ENCODE measurements around the gene QSOX1.

The QSOX1 gene

DNA sequence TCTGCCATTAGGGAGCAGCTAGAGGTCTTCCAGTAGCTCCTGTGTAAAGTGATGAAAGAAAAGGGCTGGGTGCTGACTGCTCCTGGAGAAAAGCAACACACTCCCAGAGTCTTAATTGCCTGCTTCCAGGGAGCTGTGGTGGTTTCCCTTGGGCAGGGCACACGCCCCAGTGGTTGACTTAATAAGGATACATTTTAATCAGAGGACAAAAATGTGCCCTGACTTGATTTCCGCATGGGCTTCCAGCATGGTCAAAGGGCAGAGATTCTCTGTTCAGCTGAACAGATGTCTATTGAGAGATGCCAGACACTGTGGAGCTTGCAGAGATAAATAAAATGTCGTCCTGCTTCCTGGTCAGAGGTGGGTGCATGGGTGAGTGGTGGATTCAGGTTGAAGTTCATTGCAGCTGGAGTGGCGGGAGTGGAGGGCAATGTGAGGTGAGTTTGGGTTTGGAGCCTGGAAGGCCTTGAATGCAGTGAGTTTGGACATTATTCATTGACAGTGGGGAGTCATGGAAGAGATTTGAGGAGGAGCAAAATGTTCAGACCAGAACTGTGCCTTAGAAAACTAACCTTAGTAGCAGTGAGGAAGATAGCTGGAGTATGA lies 16.0 kb downstream of the QSOX1 start:
- no peak for DNase-seq

DNA sequence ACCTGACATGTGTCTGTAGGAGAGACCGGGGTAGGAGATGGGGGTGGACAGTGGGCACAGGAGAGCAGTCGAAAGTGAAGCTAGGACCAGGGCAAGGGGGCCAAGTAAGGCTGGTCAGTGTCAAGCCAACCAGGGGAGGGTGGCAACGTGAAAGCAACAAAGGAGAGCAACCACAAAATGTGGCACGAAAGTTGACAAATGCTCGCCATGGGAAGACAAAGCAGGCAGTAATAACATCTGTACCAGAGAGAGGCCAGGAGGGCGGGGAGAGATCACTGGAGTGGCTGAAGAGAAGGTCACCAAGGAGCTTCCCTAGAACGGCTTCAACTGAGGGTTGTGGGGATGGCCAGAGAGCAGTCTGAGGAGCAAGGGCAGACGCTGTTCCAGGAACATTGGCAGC lies 17.0 kb downstream of the QSOX1 start:
- DNase-seq: no peak

GRCh38 chr1:180173451-180173850 lies 18.8 kb downstream of the QSOX1 start:
- DNase-seq: no peak

- no peak for DNase-seq
These were observed 19.3 kb downstream of the QSOX1 start for GRCh38 chr1:180173952-180174351.

- no peak for DNase-seq
These were observed 20.6 kb downstream of the QSOX1 start for GRCh38 chr1:180175291-180175690.

DNA sequence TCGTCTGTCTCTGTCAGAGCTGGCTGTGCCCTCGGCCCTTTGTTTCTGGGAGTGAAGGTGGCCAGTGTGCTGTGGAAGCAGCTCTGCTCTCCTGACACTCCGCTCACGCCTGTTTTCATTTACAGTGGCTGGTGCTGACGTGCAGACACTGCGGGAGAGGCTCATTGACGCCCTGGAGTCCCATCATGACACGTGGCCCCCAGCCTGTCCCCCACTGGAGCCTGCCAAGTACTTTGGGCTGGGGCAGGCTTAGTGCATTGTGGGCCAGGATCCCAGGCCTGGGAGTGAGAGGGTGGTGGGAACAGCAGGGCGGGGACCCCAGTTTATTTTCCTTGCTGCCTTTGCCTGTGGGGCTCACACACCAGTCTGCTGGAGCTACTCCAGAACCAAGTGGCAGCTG lies 21.1 kb downstream of the QSOX1 start:
- no peak for DNase-seq

DNA sequence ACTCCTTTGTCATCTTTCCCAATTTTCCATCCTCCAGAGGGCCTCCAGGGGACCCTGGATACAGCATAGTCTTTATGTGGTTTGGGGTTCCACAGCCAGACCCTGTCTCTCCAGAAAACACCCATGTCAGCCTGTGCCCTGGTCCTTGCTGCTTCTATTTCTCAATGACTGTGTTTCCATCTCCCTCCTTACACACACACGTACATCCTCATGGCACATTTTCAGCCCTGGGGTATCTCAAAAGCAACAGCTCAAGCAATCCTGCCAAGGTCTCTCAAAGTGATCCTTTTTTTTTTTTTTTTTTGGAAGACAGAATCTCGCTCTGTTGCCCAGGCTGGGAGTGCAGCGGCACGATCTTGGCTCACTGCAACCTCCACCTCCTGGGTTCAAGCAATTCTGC lies 22.3 kb downstream of the QSOX1 start:
- DNase-seq: no peak

DNA sequence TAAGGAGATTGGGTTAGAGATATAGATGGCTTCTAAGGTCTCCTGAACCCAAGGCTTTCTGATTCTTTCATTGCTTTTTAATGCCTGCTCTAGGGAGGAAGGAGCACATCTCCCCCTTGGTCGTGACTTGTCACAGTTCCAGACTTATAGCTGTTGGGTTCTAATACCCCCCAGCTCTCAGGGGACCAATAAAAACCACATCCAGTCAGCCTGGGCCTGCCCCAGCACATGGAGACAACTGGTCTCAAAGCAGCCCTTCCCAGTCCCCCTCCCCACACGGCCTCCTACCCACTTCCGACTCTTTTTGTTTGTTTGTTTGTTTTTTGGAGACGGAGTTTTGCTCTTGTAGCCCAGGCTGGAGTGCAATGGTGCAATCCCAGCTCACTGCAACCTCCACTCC lies 23.3 kb downstream of the QSOX1 start:
- no peak for DNase-seq

- peak; percentile 67 for DNase-seq
These were observed 24.0 kb downstream of the QSOX1 start for GRCh38 chr1:180178511-180179161.

DNA sequence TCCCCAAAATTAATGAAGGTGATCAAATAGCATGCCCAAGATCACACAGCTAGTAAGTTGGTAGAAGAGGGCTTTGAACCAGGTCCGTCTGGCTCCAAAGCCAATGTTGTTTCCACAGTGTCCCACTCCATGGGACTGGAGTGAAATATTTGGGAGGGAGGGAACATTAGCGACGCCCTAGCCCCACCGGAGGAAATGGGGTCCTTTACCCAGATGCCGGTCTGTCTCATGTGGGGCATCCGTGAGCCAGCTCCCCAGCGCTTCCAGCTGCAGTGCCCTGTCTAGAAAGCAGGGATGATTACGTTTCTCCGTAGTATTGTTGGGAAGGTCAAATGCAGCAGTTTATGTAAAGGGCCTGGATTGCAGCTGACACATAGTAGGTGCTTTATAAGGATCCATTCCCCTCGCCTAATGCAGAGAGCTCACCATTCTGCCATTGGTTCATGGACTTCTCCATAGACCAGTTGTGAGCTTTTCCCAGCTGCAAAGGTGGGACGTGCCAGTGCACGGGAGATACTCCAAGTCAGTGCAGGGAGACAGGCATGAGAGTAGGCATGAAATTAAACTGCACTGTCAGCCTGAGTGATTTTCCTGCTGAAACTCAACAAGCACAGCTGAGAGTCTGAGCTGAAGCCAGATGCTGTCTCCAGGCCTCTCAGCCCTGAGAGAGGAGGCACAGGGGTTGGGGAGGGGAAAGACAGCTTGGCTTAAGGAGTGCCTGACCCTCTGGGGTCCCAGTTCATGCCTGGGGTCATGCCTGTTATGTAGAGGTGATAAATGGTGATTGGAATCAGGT lies 24.7 kb downstream of the QSOX1 start:
- DNase-seq: no peak

DNA sequence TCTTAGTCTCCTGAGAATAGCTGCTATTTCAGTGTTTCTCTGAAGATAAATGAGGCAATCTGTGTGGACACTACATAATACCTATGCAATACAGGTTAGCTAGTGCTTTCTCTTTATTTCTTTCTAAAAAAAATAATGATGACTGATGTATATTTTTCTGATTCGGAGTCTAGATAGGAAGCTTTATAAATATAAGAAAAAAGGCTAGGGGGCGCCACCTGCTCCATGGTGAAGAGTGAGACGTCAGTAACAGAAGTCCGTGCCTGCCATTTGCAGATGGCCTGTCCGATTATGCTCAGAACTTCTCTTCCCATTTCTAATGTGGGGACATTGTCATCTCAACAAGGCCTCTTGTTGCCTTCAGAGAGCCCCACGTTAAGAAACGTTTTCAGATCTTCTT lies 26.4 kb downstream of the QSOX1 start:
- DNase-seq: no peak

- no peak for DNase-seq
These were observed 27.4 kb downstream of the QSOX1 start for GRCh38 chr1:180181996-180182642.

GRCh38 chr1:180182643-180183311 lies 28.1 kb downstream of the QSOX1 start:
- no peak for DNase-seq

DNA sequence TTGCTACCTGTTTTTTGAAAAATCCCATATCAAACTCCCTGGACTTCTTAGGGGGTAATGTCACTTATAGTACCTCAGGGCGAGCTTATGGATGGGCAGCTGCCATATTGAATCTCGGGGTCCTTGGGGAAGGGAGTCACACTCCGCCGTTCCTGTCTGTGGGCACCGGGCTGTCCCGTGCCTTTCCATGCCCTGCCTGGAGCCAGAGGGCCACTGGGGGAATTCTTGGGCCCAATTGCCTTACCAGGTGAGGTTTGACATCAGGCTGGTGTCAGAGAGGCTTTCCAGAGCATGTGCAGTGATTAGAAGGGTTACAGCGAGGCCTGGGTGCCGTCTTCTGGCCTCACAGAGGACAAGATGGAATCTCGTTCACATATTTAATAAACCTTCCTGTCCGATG lies 28.8 kb downstream of the QSOX1 start:
- no peak for DNase-seq

DNA sequence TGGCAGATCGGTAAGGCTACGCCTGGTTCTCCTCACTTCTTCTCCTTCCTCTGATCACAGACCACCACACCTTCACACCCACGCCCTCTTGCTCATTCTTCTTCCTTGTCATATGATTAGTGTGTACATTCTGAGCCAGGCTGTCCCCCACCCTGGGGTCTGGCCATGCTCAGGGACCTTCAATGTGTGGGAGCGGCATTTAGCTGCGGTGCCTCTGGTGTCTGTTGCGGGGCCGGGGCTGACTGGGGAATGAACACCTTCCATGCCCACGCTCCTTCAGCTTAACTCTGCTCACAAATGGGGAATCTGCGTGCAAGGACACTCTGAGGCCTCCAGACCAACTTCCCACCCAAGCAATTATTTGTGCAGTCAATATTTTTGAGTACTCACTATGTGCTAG lies 29.4 kb downstream of the QSOX1 start:
- DNase-seq: no peak

GRCh38 chr1:180185281-180185680 lies 30.6 kb downstream of the QSOX1 start:
- no peak for DNase-seq

GRCh38 chr1:180185971-180186645 lies 31.4 kb downstream of the QSOX1 start:
- DNase-seq: no peak

DNA sequence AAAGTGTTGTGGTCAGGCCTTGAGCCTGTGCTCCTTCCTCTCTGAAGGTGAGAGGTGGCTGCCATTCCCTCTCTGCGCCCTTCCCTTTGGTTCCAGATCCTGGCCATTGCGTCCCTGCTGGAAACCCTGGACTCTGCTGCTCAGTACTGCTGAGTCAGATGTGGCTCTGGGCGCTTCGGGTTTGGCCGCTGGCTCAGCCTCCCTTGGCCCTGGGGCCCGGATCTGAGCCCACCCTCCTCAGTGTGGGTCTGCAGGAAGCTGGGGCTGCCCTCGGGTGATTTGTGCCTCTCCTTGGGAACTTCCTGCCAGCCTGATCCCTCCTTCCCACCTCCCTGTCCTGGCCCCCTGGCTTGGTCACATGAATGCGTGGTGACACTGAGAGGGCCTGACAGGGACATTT lies 32.2 kb downstream of the QSOX1 start:
- no peak for DNase-seq

DNA sequence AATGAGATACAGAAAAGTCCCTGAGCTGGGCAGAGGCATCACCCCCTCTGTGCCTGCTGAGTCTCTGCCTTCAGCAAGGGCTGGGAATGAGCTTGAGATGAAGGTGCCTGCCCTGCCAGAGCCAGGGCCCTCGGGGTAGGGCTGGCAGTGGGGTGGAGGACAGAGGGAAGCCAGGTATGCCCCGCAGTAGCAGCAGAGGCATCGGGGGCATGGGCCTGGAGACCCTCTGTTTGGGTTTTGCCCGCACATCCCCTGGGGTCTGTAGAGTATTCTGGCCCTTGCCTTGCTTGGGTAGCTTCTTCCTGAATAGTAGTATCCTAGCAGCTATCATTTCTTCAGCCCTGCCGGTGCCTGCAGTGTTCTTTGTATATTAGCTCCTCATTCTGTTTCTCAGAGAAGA lies 33.0 kb downstream of the QSOX1 start:
- no peak for DNase-seq

GRCh38 chr1:180188091-180188506 lies 33.4 kb downstream of the QSOX1 start:
- peak; percentile 77 for DNase-seq

DNA sequence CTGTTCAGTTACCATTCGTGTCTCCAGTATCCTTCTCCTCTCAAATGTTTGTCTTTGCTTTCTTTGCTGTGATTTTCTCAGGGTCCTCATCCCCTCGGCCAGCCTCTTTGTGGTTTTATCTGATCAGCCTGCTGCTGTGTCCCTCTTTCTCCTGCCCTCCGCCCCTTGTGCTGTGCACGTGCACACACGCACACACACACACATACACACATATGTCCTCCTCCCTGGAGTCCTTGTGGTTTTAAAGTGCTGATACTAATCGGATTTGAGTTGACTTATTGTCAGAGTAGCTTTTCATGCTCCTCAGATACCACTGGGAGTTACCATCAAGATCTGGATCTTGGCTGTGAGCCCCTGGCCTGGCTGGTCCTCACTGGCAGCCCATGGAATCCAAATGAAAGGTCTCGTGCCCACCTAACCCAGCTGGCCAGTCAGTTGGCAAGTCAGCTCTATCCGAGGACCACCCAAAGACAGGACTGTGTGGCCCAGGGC lies 34.1 kb downstream of the QSOX1 start:
- no peak for DNase-seq

DNA sequence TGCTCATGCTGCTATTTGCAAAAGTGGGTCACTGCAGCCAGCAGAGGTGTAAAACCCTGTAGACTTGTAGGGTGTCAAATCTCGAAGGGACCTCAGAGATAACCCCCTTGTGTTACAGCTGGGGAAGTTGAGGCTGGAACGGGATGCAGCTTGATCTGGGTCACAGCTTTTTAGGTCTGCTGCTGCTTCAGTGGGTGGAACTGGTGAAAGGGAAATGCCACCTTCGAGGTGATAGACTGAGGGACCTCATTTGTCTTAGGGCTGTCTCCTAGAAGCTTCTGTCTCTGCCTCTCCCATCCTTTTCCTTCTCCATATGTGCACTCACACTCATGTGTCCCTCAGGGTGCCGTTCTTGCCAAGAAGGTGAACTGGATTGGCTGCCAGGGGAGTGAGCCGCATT lies 35.4 kb downstream of the QSOX1 start:
- DNase-seq: no peak
